Esophagus muscularis mucosa (tissue), 4 donors: Measurements from ENCODE around the gene GTPBP6. TPM values are rescaled to one million over a fixed set of nuclear protein-coding genes. Genes with fewer than 3 reads are reported as not detected.
"Not testable (repeated sequence)": the region's sequence is repeated elsewhere in the genome, so short reads cannot be mapped to it uniquely, and the experiment has no call there.

ENCODE experiments used
- DNase-seq: peaks from one replicate; pipeline ENCODE4 v3.0.0-alpha.2; 2017; ENCODE audit errors: extremely low spot score
- H3K27ac ChIP-seq, 4 donors: fragments of 200-600 bp; sonication (generic); replicated peaks in 1 of 4; 1 replicate in 3 of 4; 2 replicates in 1 of 4; pipeline ENCODE4 v1.5.1; 2016 to 2019; ENCODE audit warnings: mild to moderate bottlenecking in 1 of 4
- H3K27me3 ChIP-seq, 4 donors: fragments of 200-600 bp; sonication (generic); one replicate each; pipeline versions ENCODE4 v1.5.1 to v1.6.0; 2016 to 2019
- H3K36me3 ChIP-seq, 4 donors: fragments of 200-600 bp; sonication (generic); one replicate each; pipeline ENCODE4 v1.5.1; 2016 to 2019
- H3K4me1 ChIP-seq, 4 donors: fragments of 200-600 bp; sonication (generic); one replicate each; pipeline ENCODE4 v1.5.1; 2016 to 2019
- H3K4me3 ChIP-seq, 4 donors: fragments of 200-600 bp; sonication (generic); 1 replicate in 2 of 4; 2 replicates in 2 of 4; pipeline ENCODE4 v1.5.1; 2016 to 2019; ENCODE audit warnings: mild to moderate bottlenecking in 4 of 4, moderate library complexity in 1 of 4
- H3K9me3 ChIP-seq, 4 donors: fragments of 200-600 bp; sonication (generic); 1 replicate in 3 of 4; 2 replicates in 1 of 4; pipeline ENCODE4 v1.5.1; 2016 to 2019
- CTCF ChIP-seq, 3 experiments: fragments of 200-600 bp in 2 of 3; fragments of 450-650 bp in 1 of 3; sonication (generic) in 2 of 3; IDR thresholded peaks; one replicate each; pipeline ENCODE4 v1.5.1; 2017 to 2019; ENCODE audit warnings: antibody characterized with exemption in 3 of 3, mild to moderate bottlenecking in 2 of 3, moderate library complexity in 1 of 3
- EP300 ChIP-seq: sonication (generic); formaldehyde crosslinking; IDR thresholded peaks from one replicate; pipeline ENCODE4 v1.6.1; 2017; ENCODE audit warnings: antibody characterized with exemption
- POLR2A ChIP-seq: fragments of 450-650 bp; IDR thresholded peaks from one replicate; pipeline ENCODE4 v1.6.1; 2017; ENCODE audit warnings: antibody characterized with exemption, moderate library complexity, mild to moderate bottlenecking, low read depth
- POLR2AphosphoS5 ChIP-seq, 2 donors: sonication (generic); formaldehyde crosslinking; IDR thresholded peaks; one replicate each; pipeline ENCODE4 v1.6.1; 2017; ENCODE audit warnings: antibody characterized with exemption in 2 of 2
- WGBS: methylation state at CpG from one replicate; pipeline ENCODE4 v1.1.5; 2018; 5-methylcytosine and 5-hydroxymethylcytosine counted together
- intact Hi-C: fragments of 100-400 bp; cut with DNase I; formaldehyde crosslinking; loops from one replicate; pipeline ENCODE4 v1.15.1; 2023
- total RNA-seq, 4 donors: library from RNA; depleted of rRNA; stranded (reverse); fragments of >200 nt; gene quantifications; one replicate each; pipeline versions ENCODE4 v1.1.0 to v1.2.1, GENCODE V29; 2016

Gene GTPBP6
- total RNA-seq, 4 donors from 2014 or later, result 31.6 to 61.4 (median 55.5) TPM

DNA sequence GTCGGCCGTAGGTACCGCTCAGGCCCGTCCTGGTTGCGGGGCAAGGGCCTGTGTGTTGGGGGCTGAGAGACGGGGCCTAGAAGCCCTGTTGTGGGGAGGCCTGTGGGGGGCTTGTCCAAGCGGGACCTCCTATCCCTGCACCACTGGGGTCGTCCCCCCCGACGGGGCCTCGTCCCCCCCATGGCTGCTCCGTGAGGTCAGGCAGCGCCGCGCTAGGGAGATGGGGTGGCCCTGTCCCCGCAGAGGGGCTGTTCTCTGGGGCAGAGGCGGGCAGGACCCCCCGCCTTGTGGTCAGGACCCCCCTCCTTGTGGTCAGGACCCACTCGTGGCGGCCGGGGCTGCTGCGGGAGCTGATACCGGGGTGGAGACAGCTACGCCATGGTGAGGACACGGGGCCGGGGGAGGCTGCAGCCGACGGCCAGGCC is 12.1 kb upstream of the GTPBP6 start:
- TF ChIP-seq POLR2AphosphoS5 (IDR thresholded peaks at IDR 0.05), result no peak
- Histone ChIP-seq H3K36me3 (peaks cover 0 to 27% (median 15%) of the 10 kb centered on the region in 4 donors), H3K27me3 (peaks cover 0 to 51% (median 9%) of the 10 kb centered on the region in 4 donors), H3K27ac (no peak overlapping the region), H3K4me1 (peaks cover 8 to 16% (median 14%) of the 10 kb centered on the region in 4 donors), H3K9me3 (no peaks in the 10 kb centered on the region), H3K4me3 (peak overlapping the region in 2 of 4 donors; percentile 29 to 35)
- intact Hi-C loops, result no loop called here
- no peak for DNase-seq
- 63% methylated on average over 8 of the region's 28 CpGs for WGBS

DNA sequence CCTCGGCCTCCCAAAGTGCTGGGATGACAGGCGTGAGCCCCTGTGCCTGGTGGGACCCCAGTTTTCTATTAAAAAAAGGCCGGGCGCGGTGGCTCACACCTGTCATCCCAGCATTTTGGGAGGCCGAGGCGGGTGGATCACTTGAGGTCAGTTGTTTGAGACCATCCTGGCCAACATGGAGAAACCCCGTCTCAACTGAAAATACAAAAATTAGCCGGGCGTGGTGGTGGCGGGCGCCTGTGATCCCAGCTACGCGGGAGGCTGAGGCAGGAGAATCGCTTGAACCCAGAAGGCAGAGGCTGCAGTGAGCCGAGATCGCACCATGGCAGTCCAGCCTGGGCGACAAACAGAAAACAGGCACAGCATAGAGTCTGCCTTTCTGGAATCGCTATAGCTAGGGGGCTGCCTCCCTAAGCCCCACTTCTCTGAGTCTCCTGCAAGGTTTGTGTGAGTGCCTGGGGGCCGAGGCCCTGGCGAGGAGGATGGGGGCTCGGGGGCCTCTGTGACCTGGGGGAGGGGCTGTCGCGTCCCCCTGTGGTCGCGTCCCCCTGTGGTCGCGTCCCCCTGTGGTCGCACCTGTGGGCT is 11.6 kb upstream of the GTPBP6 start:
- H3K36me3 ChIP-seq, result peaks cover 0 to 27% (median 14%) of the 10 kb centered on the region in 4 donors
- intact Hi-C loops, H3K4me3 ChIP-seq, H3K9me3 ChIP-seq, DNase-seq, H3K27ac ChIP-seq: not testable (repeated sequence)
- peaks cover 8 to 16% (median 14%) of the 10 kb centered on the region in 4 donors for H3K4me1 ChIP-seq
- 87% methylated on average over 21 of the region's 29 CpGs for WGBS
- peaks cover 0 to 55% (median 9%) of the 10 kb centered on the region in 4 donors for H3K27me3 ChIP-seq

- H3K9me3 ChIP-seq, result no peaks in the 10 kb centered on the region
- DNase-seq, result no peak
- H3K4me3 ChIP-seq, result no peak overlapping the region
- H3K36me3 ChIP-seq, result peaks cover 0 to 18% (median 13%) of the 10 kb centered on the region in 4 donors
- no peak overlapping the region for H3K27ac ChIP-seq
- peaks cover 0 to 63% (median 11%) of the 10 kb centered on the region in 4 donors for H3K27me3 ChIP-seq
- TF ChIP-seq POLR2A, result no peak
- TF ChIP-seq EP300, result no peak
- TF ChIP-seq POLR2AphosphoS5 (IDR thresholded peaks at IDR 0.05), result no peak
- no peak for TF ChIP-seq CTCF (IDR thresholded peaks at IDR 0.05)
- WGBS, result 91% methylated on average over 11 of the region's 23 CpGs
- intact Hi-C loops, result no loop called here
- H3K4me1 ChIP-seq, result peaks cover 8 to 16% (median 14%) of the 10 kb centered on the region in 4 donors
These were observed 10.8 kb upstream of the GTPBP6 start for GRCh38 chrX:329291-329910.

- intact Hi-C loops, result no loop called here
- peaks cover 0 to 1% (median under 1%) of the 10 kb centered on the region in 4 donors for H3K36me3 ChIP-seq
- H3K4me3 ChIP-seq, result no peak overlapping the region
- no peak for TF ChIP-seq EP300
- no peak for TF ChIP-seq POLR2A
- no peak for TF ChIP-seq POLR2AphosphoS5 (IDR thresholded peaks at IDR 0.05)
- no peak for TF ChIP-seq CTCF (IDR thresholded peaks at IDR 0.05)
- H3K4me1 ChIP-seq, result peaks cover 11 to 30% (median 19%) of the 10 kb centered on the region in 4 donors
- peaks cover 0 to 65% (median 11%) of the 10 kb centered on the region in 4 donors for H3K27me3 ChIP-seq
- no peak overlapping the region for H3K27ac ChIP-seq
- 87% methylated on average over 6 of the region's 33 CpGs for WGBS
- no peaks in the 10 kb centered on the region for H3K9me3 ChIP-seq
- no peak for DNase-seq
These were observed 9.1 kb upstream of the GTPBP6 start for GRCh38 chrX:327660-328126.

GRCh38 chrX:324664-325063 is 6.1 kb upstream of the GTPBP6 start:
- intact Hi-C loops, H3K9me3 ChIP-seq, H3K4me3 ChIP-seq, DNase-seq, H3K27ac ChIP-seq, H3K36me3 ChIP-seq: not testable (repeated sequence)
- peaks cover 0 to 37% (median 2%) of the 10 kb centered on the region in 4 donors for H3K27me3 ChIP-seq
- peaks cover 16 to 34% (median 18%) of the 10 kb centered on the region in 4 donors for H3K4me1 ChIP-seq
- 77% methylated on average over 14 of the region's 14 CpGs for WGBS

DNA sequence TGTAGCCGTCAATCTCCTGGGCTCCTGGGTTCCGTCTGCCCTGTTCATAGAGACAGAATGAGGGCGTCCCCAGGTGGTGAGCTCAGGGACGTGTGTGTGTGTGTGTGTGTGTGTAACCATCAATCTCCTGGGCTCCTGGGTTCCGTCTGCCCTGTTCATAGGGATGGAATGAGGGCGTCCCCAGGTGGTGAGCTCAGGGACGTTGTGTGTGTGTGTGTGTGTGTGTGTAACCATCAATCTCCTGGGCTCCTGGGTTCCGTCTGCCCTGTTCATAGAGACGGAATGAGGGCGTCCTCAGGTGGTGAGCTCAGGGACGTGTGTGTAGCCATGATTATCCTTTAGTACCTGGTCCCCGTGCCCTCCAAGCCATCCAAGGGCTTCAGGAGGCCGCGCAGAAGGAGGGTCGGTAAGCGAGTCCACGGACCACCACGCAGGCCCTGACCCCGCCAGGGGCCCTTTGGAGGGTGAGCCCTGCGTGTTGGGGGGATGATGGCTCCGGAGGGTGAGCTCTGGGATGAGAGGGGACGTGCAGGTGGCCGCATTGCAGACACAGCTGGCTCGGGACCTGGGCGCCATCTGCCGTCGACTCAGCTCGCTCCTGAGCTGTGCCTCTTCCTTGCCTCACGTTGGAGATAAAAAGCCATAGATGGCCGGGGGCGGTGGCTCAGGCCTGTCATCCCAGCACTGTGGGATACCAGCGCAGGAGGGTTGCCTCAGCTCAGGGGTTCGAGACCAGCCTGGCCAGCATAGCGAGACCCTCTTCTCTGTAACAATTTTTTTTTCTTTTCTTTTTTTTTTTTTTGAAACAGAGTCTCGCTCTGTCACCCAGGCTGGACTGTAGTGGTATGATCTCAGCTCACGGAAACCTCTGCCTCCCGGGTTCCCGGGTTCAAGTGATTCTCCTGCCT is 5.4 kb upstream of the GTPBP6 start:
- intact Hi-C loops, result no loop called here
- no peak overlapping the region for H3K27ac ChIP-seq
- no peak for DNase-seq
- no peak overlapping the region for H3K4me3 ChIP-seq
- H3K36me3 ChIP-seq, result no peaks in the 10 kb centered on the region
- H3K4me1 ChIP-seq, result peaks cover 20 to 38% (median 22%) of the 10 kb centered on the region in 4 donors
- H3K27me3 ChIP-seq, result peaks cover 0 to 37% (median 2%) of the 10 kb centered on the region in 4 donors
- no peaks in the 10 kb centered on the region for H3K9me3 ChIP-seq
- WGBS, result 47% methylated on average over 34 of the region's 38 CpGs
- no peak for TF ChIP-seq EP300
- TF ChIP-seq POLR2AphosphoS5 (IDR thresholded peaks at IDR 0.05), result no peak
- TF ChIP-seq POLR2A, result no peak
- no peak for TF ChIP-seq CTCF (IDR thresholded peaks at IDR 0.05)
